RWPE2 (cell line): ENCODE results near the gene BMP2K.
A peak's percentile ranks its signal among the peaks of the same experiment; 100 is the strongest.

Experiments used
- ATAC-seq: fragments of 200-7000 bp; cut with Tn5 transposase; 3 replicates; pipeline ENCODE4 v1.9.1; 2021; ENCODE audit warnings: low read depth
- DNase-seq: peaks from one replicate; pipeline ENCODE4 v3.0.0-alpha.2; 2020; ENCODE audit warnings: low spot score
- H3K27ac ChIP-seq: fragments of 450-650 bp; 2 replicates; pipeline ENCODE4 v1.5.1; 2017; ENCODE audit warnings: mild to moderate bottlenecking; ENCODE audit not compliant: poor library complexity, severe bottlenecking
- H3K27me3 ChIP-seq: fragments of 250-450 bp; sonication (Bioruptor Pico); 2 replicates; pipeline ENCODE4 v1.5.1; 2021; ENCODE audit warnings: mild to moderate bottlenecking, moderate library complexity; ENCODE audit not compliant: insufficient read depth, poor library complexity, severe bottlenecking
- H3K36me3 ChIP-seq: fragments of 250-450 bp; sonication (Bioruptor Pico); 2 replicates; pipeline ENCODE4 v1.5.1; 2020; ENCODE audit warnings: low read depth, mild to moderate bottlenecking, moderate library complexity
- H3K4me1 ChIP-seq: fragments of 250-450 bp; sonication (Bioruptor Pico); 2 replicates; pipeline ENCODE4 v1.5.1; 2021; ENCODE audit warnings: mild to moderate bottlenecking, moderate library complexity; ENCODE audit not compliant: insufficient read depth, poor library complexity, severe bottlenecking
- H3K4me3 ChIP-seq: fragments of 250-450 bp; sonication (Bioruptor Pico); 2 replicates; pipeline ENCODE4 v1.5.1; 2021; ENCODE audit warnings: mild to moderate bottlenecking, moderate library complexity; ENCODE audit not compliant: severe bottlenecking
- H3K9me3 ChIP-seq: fragments of 250-450 bp; sonication (Bioruptor Pico); 2 replicates; pipeline ENCODE4 v1.5.1; 2021; ENCODE audit warnings: mild to moderate bottlenecking, moderate library complexity; ENCODE audit not compliant: severe bottlenecking
- CTCF ChIP-seq: fragments of 450-650 bp; IDR thresholded peaks from one replicate; pipeline ENCODE4 v1.5.1; 2017; ENCODE audit warnings: mild to moderate bottlenecking, moderate library complexity; ENCODE audit not compliant: poor library complexity, severe bottlenecking

Gene BMP2K

GRCh38 chr4:78797777-78798284 lies 21.7 kb downstream of the BMP2K start:
- Histone ChIP-seq H3K27ac (no peak overlapping the region), H3K36me3 (peaks cover 7% of the 10 kb centered on the region; the same call in 1 of the 2 replicates), H3K4me3 (no peak overlapping the region), H3K27me3 (no peaks in the 10 kb centered on the region), H3K9me3 (no peaks in the 10 kb centered on the region), H3K4me1 (peaks cover 10% of the 10 kb centered on the region)
- DNase-seq: no peak
- TF ChIP-seq CTCF: no peak
- ATAC-seq: no peak

DNA sequence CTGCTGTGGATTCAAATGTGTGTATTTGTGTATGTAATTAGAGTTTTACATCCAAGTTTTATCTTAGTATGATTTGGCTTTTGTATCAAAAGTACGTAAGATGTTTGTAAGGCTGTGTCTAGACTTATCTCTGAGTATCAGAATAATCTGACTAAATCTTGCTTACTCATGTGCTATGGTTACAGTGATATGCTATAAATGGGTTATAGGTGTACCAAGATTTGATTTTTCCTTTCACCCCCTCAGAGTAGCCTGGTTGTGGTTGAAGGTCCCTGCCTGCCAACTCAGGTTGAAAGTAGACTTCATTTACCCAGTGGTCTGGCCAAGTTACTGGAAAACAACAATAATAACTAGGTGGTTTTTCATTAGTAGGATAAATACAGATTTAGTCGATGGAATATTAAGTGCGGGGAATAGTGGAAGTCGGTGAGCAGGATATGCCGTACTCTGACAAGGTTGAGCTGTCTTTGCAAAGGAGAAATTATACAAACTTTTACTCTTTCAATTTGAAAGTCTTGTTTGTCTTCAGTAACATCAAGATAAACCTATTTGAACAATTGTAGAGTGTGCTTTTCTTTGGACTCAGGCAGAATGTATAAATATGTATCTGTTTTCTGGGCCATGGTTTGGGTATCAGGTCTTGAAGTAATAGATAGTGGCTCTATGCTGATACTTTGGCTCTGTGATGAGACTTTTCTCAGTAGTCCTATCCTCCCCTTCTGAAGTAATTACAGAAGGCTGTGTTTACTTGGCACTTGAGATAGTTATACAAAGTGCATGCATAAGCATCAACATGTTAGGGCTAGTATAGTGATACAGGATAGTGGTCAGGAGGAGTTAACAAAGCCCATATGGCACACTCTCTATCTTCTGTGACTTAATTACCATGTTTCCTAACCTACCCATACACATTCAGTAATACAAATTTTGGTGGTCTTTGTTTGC lies 23.7 kb downstream of the BMP2K start:
- H3K4me3 ChIP-seq: no peak overlapping the region
- H3K27me3 ChIP-seq: no peaks in the 10 kb centered on the region
- H3K27ac ChIP-seq: no peak overlapping the region
- no peak for TF ChIP-seq CTCF
- peaks cover 13% of the 10 kb centered on the region for H3K4me1 ChIP-seq
- H3K36me3 ChIP-seq: peaks cover 4% of the 10 kb centered on the region; the same call in 1 of the 2 replicates
- DNase-seq (no peak), ATAC-seq (peak; percentile 85)
- H3K9me3 ChIP-seq: no peaks in the 10 kb centered on the region

DNA sequence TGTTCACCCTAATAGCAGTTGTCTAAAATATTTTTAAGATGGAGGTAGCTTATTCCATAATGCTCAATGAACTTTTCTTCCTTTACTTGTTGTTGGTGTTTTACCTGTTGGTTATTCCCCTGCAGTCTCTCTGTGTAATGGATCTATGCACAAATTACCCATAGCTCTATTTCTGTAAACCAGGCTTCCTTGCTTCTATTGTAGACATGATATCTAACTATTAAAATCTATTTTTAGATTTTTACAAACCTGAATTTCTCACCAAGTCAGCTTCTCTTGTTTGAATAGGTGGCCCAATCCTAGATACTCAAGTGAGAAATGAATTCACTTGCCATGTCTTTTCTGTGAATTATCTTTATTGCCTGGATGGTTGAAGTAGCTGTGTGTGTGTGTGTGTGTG lies 24.8 kb downstream of the BMP2K start:
- Histone ChIP-seq H3K27ac (no peak overlapping the region), H3K9me3 (no peaks in the 10 kb centered on the region), H3K4me1 (peaks cover 13% of the 10 kb centered on the region), H3K27me3 (no peaks in the 10 kb centered on the region), H3K36me3 (no peaks in the 10 kb centered on the region), H3K4me3 (no peak overlapping the region)
- DNase-seq (no peak), ATAC-seq (no peak)
- TF ChIP-seq CTCF: no peak

GRCh38 chr4:78803983-78804382 lies 27.8 kb downstream of the BMP2K start:
- no peak for TF ChIP-seq CTCF
- H3K4me1 ChIP-seq: peaks cover 13% of the 10 kb centered on the region
- peaks cover 6% of the 10 kb centered on the region for H3K9me3 ChIP-seq
- ATAC-seq (no peak), DNase-seq (no peak)
- no peaks in the 10 kb centered on the region for H3K27me3 ChIP-seq
- H3K4me3 ChIP-seq: no peak overlapping the region
- no peaks in the 10 kb centered on the region for H3K36me3 ChIP-seq
- H3K27ac ChIP-seq: no peak overlapping the region
